HG03025 (cell line): ENCODE results near the gene DRG1.
"Not testable (repeated sequence)": the region's sequence is repeated elsewhere in the genome, so short reads cannot be mapped to it uniquely, and the experiment has no call there.

Experiments
- ATAC-seq: cut with Tn5 transposase; IDR thresholded peaks from one replicate; pipeline ENCODE4 v1.9.1; 2021; ENCODE audit warnings: mild to moderate bottlenecking, moderate library complexity; ENCODE audit not compliant: unreplicated experiment, low FRiP score

The DRG1 gene, protein sequence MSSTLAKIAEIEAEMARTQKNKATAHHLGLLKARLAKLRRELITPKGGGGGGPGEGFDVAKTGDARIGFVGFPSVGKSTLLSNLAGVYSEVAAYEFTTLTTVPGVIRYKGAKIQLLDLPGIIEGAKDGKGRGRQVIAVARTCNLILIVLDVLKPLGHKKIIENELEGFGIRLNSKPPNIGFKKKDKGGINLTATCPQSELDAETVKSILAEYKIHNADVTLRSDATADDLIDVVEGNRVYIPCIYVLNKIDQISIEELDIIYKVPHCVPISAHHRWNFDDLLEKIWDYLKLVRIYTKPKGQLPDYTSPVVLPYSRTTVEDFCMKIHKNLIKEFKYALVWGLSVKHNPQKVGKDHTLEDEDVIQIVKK

DNA sequence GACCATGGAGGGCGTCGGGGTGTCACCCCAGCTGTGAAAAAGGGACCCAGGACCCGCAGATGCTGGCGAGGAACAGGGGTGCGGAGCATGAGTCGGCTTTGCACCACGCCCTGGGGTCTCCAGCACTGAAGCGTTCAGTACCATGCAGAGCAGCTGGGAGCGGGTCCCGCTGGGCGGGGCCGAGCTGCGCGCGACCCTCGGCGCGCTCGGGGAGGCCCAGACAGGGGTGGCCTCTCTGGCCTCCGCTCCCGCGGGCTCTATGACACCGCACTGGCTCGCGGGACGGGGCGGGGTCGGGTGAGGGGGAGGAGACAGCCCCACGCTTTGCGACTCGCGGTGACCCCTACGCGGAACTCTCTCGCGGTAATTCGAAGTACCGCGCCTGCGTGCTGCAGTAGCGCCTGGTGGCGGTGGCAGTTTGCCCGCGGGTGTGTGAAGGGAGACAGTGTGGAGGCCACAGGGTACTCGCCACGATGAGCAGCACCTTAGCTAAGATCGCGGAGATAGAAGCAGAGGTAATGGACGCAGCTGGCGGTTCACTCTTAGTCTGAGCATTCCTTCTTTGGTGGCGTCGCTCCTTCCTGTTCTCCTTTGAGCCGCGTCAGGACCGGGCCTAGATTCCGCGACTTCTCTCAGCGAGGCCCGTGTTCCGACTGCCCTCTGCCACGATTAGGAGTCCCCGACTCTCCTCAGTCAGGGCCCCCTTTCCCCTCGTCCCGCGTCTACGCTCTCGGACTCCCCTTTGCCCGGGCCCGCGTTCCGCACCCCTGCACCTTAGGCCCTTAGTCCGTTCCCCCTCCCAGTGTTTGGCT, at the start of gene DRG1:
DRG1 (plus strand) TSS at position 394 of the 812 bp plus-strand sequence; CDS start at position 474, 80 bp downstream.
- peak; percentile 86 for ATAC-seq

DNA sequence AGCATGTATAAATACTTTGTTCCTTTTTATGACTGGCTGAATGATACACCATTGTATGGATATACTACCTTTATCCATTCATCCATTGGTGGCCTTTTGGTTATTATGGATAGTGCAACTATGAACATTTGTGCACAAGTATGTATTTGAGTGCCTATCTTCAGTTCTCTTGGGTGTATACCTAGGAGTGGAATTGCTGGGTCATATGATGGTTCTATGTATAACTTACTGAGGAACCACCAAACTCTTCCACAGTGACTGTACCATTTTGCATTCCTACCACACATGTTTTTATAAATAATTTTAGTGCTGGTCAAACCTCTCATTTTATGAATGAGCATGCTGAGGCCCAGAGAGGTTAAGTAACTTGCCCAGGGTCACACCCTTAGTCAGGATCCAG, 49.4 kb upstream of the DRG1 start:
- ATAC-seq: no peak

DNA sequence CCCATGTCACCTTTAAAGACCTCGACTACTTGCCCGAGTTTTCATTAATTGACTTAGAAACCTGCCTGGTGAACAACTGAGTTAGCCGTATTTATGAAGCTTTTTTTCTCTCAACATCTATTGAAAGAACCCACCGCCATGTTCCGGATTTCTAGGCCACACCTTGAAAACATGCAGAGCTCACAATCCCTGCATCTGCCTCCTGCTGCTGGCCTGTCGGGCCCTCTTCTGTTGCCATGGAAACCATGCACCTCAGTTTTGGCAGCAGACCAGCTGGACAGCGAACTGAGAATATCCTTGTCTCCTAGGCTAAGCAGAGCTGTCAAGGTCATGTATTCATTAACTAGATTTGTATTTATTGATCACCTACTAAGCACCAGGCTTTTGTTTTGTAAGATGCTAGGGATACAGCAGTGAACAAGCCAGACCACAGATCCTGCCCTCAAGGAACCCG, 49.0 kb upstream of the DRG1 start:
- ATAC-seq: no peak

DNA sequence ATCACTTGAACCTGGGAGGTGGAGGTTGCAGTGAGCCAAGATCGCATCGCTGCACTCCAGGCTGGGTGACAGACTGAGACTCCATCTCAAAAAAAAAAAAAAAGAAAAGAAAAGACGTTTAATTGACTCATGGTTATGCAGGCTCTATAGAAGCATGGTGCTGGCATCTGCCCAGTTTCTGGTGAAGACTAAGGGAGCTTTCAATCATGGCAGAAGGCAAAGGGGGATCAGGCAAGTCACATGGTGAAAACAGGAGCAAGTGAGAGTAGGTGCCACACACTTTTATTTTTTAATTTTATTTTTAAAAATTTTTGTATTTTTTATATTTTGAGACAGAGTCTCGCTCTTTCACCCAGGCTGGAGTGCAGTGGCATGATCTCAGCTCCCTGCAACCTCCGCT, 44.9 kb upstream of the DRG1 start:
- ATAC-seq: no peak

DNA sequence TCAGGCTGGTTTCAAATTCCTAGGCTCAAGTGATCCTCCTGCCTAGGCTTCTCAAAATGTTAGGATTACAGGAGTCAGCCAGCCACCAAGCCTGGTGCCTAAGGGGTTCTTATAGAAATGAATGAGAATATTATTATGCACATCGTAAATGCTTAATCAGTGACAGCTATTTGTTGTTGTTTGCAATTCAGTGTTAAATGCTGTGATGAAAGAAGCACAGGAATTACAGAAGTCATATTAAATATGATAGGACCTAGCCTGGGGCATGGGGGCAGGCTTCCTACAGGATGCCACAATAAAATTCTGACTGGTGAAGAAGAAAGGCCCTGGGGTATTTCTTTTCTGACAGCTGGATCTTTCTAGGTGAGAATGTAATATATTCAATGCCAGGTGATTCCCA, 39.4 kb upstream of the DRG1 start:
- no peak for ATAC-seq

DNA sequence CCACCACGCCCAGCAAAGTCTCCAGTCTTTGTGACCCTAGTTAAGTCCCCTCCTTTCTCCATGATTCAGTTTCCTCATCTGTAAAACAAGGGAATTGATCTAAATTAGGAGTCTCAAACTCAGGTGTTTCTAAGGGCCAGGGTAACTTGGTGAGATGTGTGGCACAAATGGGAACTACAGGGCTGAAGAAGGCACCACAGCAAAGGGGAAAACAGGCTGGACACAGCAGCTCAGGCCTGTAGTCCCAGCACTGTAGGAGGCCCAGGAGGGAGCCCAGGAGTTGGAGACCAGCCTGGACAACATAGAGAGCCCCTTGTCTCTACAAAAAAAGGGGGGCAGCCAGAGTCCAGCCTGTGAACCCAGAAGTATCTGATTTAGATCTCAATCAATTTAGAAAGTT, 37.7 kb upstream of the DRG1 start:
- ATAC-seq: no peak

DNA sequence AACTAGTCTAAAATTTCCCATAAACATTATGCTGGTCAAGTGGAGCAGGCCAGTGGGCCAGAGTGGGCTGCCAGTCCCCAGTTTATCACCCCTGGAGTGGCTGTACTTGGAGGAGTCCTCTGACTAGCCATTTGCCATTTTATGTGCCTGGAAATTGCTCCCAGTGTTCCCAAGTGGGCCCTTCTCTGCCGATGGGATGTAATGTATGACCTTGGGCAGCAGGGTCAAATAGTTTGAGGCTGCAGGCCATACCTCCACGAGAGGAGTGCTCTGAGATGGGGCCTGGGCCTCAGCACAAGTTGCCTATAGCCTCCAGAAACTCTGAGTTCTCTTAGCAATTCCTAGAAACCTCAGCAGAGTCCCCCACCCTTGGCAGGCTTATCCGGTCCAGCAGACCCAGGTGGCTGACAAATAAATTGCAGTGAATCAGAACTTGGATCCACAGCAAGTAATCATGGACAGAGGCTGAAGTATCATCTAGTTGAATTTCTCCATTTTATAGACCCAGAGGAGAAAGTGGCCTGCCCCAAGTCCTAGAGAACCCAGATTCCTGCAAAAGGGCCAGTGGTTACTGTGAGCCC, 35.4 kb upstream of the DRG1 start:
- no peak for ATAC-seq

DNA sequence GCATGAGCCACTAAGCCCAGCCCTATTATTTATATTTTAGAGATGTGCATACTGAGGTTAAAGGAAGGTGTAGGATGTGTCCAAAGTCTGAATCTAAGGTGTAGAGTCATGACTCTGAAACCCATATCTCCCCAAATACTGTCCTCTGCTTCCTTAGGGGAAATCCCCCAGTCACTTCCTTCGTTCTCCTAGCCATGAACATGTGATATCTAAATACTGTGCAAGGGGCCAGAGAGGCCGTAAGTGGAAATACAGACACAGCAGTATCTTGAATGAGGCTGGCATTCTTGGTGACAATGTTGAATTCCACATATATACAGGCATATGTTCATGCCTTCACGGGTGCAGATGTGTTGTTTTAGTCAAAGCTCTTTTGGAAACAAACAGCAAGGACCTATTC, 32.0 kb upstream of the DRG1 start:
- no peak for ATAC-seq

DNA sequence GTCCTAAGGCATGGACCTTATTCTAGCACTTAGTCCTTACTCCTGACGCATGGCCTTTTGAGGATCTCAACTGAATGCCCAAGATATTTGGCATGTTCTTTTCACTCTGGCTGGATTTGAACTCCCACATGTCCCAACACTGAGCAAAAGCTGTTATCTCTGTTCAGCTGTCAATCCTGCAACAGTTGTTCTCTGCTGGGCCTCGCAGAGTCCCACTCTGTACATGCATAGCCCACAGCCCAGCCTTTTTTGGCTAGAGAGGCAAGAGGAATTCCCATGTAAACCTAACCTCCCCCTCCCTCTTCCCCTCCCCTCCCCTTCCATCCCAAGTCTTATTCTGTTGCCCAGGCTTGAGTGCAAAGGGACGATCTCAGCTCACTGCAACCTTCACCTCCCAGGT, 21.8 kb upstream of the DRG1 start:
- no peak for ATAC-seq

DNA sequence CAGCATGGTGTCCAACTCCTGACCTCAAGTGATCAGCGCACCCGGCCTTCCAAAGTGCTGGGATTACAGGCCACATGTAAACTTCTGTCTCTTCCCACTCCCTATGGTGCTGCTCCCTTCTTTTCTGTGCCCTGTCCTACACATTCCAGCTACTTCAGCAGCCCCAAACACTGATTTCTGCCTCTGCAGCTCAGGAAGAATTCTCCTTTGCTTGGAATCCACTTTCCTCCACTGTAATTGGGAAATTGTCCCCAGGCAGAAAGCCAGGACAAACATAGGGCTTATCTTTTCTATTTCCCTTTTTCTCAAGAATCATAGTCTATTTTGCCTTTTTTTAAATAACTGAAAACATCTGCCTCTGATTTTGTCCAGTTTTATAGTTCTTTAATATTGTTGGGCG, 21.3 kb upstream of the DRG1 start:
- ATAC-seq: no peak

DNA sequence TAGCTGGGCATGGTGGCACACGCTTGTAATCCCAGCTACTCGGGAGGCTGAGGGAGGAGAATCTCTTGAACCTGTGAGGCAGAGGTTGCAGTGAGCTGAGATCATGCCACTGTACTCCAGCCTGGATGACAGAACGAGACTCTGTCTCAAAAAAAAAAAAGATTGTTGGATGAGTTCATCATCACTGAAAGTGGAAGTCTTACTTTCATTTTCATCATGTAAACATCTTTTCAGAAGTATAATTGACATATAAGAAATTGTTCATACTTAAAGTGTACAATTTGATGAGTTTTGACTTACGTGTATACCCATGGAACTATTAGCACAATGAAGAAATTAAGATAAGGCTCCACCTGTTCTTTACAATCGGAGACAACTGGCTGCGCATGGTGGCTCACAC, 20.8 kb upstream of the DRG1 start:
- not testable (repeated sequence) for ATAC-seq

DNA sequence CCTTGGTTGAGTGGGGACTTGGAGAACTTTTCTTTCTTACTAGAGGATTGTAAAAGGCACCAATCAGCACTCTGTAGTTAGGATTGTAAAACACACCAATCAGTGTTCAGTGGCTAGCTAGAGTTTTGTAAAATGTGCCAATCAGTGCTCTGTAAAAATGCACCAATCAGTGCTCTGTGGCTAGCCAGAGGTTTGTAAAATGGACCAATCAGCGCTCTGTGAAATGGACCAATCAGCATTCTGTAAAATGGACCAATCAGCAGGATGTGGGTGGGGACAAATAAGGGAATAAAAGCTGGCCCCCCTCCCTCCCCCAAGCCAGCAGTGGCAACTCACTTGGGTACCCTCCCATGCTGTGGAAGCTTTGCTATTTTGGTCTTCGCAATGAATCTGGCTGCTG, 5.5 kb upstream of the DRG1 start:
- ATAC-seq: no peak

DNA sequence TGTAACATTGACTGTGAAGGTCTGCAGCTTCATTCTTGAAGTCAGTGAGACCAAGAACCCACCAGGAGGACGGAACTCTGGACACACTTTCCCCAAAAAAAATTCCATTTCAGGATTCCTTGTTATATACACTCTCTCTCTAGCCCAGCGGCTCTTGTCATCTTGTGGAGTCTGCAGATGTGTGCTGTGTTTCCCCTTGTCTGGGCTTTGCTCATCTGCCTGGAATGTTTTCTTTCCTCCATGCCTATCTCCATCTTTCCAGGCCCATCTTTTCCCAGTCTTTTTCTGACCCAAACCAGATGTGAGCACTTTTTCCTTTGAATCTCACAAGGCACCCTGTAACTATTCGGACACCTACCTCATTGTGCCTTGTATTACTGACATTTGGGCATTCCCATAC, 5.1 kb upstream of the DRG1 start:
- no peak for ATAC-seq

DNA sequence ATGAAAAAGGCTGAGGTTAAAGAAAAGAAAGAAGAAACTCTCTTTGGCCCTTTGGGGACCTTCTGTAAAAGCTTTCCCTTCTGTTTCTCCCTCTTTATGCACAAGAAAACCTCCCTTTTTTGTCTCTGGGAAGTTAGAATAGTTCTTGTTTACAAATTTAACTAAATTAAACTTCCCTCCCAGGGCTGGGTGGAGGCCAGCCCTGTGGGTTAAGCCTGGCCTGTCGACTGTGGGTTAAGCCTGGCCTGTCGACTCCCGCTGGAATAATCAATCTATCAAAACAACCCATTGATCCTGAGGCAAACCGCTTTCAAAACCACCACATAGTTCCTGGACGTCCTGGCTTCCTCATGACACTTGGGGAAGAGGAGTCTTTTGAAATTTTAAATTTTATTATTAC, 1.2 kb upstream of the DRG1 start:
- ATAC-seq: no peak

DNA sequence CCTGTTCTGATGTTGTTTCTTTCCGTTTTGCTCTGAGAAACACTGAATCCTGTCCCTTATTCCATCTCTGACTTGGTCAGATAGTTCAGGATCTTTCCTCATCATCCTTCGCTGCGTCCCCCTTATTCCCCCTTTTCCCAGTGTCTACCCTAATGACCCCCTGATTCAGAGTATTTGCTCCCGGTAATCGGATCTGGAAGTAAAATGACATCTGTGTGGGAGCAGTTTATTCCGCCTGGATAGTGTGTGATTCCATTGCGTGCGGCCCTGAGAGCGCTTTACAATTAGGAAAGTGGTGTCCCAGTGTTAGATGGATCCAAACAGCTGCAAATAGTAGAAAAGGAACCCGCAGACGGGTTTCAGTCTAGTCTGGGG, 606 bp downstream of the DRG1 start:
- no peak for ATAC-seq

DNA sequence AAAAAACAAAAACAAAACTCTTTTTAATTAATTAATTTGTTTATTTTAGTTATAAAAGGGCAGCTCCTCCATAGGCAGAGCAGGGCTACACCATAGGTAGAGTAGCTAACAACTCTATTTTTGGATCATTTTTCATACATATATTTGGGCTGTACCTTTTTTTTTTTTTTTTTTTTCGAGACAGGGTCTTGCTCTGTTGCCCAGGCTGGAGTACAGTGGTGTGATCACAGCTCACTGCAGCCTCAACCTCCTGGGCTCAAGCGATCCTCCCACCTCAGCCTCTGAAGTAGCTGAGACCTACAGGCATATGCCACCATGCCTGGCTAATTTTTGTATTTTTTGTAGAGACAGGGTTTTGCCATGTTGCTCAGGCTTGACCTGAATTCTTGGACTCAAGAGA, 2.9 kb downstream of the DRG1 start:
- not testable (repeated sequence) for ATAC-seq

DNA sequence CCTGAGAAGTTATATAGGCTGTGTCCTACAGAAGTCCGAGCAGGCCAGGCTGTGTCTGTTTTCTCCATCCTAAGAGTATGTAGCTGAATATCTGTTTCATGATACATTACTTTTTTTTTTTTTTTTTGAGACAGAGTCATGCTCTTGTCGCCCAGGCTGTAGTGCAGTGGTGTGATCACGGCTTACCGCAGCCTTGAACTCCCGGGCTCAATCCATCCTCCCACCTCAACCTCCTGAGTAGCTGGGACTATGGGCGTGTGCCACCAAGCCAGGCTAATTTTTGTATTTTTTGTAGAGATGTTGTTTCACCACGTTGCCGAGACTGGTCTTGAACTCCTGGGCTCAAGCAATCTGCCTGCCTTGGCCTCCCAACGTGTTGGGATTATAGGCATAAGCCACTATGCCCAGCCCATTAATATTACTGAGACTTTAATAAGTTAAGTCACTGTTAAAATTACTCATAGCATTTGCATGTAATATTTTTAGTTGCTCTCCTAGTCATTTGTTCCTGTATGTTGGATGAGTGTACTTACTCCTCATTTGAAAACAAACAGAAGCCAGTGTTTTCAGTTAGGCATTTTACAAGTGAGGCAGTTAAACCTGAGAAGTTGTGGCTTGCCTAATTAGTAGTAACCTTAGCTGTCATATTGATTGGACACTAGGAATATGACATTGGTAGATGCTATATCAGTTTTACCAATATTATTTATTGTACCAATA, 26.1 kb downstream of the DRG1 start:
- ATAC-seq: no peak

DNA sequence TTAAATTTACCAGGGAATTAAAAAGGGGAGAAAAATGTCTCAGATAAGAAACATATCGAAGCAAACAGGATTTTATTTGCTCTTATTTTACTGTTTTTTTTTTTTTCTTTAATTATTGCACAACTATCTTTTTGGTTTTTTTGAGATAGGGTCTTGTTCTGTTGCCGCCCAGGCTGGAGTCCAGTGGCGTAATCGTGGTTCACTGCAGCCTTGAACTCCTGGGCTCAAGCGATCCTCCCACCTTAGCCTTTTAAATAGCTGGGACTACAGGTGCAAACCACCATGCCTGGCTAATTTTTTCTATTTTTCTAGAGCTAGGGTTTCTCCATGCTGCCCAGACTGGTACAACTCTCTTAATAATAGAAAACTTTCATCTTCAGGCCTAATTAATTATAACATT, 32.5 kb downstream of the DRG1 start:
- ATAC-seq: no peak

DNA sequence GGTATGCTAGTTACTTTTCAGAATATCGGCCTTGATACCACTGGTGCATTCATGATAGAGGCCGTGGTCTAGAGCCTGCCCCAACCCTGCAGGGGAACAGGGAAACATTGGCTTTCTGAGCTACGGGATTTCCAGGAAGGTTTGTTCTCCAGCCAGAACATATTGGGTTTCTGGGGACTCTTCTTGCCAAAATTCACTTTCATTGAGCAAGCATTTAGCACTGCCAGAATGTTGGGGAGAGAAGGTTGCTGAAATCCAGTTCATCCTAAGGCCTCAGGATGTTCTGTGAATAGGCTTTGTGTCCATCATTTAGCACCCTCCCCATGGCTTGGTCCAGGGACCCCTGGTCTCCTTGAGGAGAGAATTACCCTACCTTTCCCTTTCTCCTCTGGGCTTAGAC, 36.7 kb downstream of the DRG1 start:
- ATAC-seq: no peak

DNA sequence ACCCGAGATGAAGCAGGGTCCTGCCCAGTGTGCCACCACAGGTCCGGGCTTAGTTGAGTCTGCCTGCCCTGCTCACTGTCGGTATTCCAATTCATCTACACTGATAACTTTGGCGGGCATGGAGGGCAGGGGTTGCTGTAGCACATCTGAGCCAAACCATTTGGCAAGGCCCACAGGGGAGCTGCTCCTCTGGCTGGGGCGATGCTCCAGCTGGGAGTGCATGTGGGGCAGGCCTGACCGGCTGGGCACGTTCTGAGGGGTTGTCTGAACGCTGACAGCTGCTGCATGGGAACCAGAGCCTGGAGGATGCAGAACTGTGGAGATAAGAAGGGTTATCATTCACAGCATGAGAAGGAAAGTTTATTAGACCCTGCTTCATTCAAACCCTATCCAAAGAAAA, 40.4 kb downstream of the DRG1 start:
- ATAC-seq: no peak

DNA sequence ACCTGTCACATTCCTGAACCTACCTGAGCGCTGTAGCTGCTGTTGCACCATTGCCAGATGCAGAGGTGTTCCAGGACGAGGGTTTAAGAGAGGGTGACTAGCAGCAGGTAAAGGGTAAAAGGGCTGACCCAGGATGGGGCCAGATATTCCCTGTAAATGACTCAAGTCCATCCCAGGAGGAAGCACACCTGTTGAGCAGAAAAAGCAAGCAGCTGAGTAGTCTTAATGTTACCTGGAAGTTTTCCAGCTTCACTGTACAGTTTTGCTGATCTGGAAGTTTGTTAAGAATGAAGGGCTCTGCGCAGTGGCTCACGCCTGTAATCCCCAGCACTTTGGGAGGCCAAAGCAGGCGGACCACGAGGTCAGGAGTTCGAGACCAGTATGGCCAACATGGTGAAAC, 41.3 kb downstream of the DRG1 start:
- no peak for ATAC-seq
